SH-SY5Y (cell line): Measurements from ENCODE around the gene CAMKK1.

ENCODE experiments used
- GATA2 ChIP-seq: IDR thresholded peaks from 2 replicates; pipeline ENCODE4 v1.6.1; 2011; ENCODE audit warnings: mild to moderate bottlenecking, low read depth, low read length
- GATA3 ChIP-seq: IDR thresholded peaks from 2 replicates; pipeline ENCODE4 v1.6.1; 2011; ENCODE audit warnings: low read depth, mild to moderate bottlenecking, low read length, moderate library complexity

DNA sequence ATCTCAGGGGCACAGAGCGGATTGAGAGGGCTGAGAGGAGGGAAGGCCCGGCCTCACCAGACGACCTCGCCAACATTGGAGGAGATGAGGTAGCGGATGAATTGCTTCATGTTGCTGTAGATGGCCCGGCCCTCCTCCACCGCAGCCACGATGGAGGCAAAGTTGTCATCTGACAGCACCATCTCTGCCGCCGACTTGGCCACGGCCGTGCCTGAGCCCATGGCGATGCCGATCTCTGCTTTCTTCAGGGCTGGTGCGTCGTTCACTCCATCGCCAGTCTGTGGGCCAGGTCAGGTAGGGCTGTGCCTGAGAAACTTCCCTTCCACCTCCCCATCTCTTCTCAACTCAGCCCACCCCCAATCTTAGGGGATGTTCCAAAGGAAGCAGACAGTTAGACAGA, 44.5 kb upstream of the CAMKK1 start:
- TF ChIP-seq GATA3 (no peak), GATA2 (no peak)
